ENCODE measurements around the gene SEC63. TPM values are rescaled to one million over a fixed set of nuclear protein-coding genes. Genes with fewer than 3 reads are reported as not detected.

Gene SEC63
- polyA plus RNA-seq, 1 of the 3 experiments (the other 2 are of a cell fraction): 13.2 TPM

- peak; percentile 88 for TF ChIP-seq POLR2AphosphoS5 (IDR thresholded peaks at IDR 0.05; ENCODE audit: low read depth, low read length)
- TF ChIP-seq JUND (IDR thresholded peaks at IDR 0.05): no peak
- no peak for TF ChIP-seq MEF2A (IDR thresholded peaks at IDR 0.05; ENCODE audit: borderline replicate concordance, low read depth)
- peak; percentile 32; the same call in 1 of the 2 replicates for TF ChIP-seq RCOR1 (IDR thresholded peaks at IDR 0.05; ENCODE audit: low read length)
- peak; percentile 38 for TF ChIP-seq NRF1 (IDR thresholded peaks at IDR 0.05; ENCODE audit: low read depth, low read length)
- no peak for TF ChIP-seq RXRA (IDR thresholded peaks at IDR 0.05; ENCODE audit: borderline replicate concordance, low read depth)
- no peak for TF ChIP-seq TCF12 (IDR thresholded peaks at IDR 0.05)
- no peak for TF ChIP-seq IRF3 (IDR thresholded peaks at IDR 0.05; ENCODE audit: low read depth, low read length)
- TF ChIP-seq EZH2phosphoT487 (IDR thresholded peaks at IDR 0.05; ENCODE audit: borderline replicate concordance, low read depth): no peak
- TF ChIP-seq ELF1 (IDR thresholded peaks at IDR 0.05): 0 out of 2 replicates have a peak, but pooled peaks have one; percentile 21
- TF ChIP-seq MXI1 (IDR thresholded peaks at IDR 0.05; ENCODE audit: low read depth, low read length): peak; percentile 53; the same call in 1 of the 2 replicates
- TF ChIP-seq NFIC (IDR thresholded peaks at IDR 0.05; ENCODE audit: borderline replicate concordance): no peak
- TF ChIP-seq RAD21 (IDR thresholded peaks at IDR 0.05; ENCODE audit: low read length): no peak
These were observed at the start of gene SEC63 (continued) for GRCh38 chr6:107957909-107958688.

- Histone ChIP-seq H3K36me3 (replicated peaks in 1 of 2; ENCODE audit: control insufficient read depth in 1 of 2, insufficient read depth in 2 of 2, low read length in 1 of 2) (no peaks in the 10 kb centered on the region), H3K9me2 (no peaks in the 10 kb centered on the region), H3F3A (replicated peaks; ENCODE audit: insufficient read depth) (no peaks in the 10 kb centered on the region), H3K27me3 (ENCODE audit: insufficient read depth) (no peaks in the 10 kb centered on the region), H3K4me1 (ENCODE audit: control insufficient read depth in 1 of 2, insufficient read depth in 2 of 2, low read depth in 1 of 2, low read length in 1 of 2) (no peaks in the 10 kb centered on the region; a peak in 1 of 4 replicates), H2AFZ (ENCODE audit: low read depth) (no peak overlapping the region), H3K4me2 (no peak overlapping the region), H3K79me2 (ENCODE audit: insufficient read depth) (no peaks in the 10 kb centered on the region), H4K20me1 (ENCODE audit: insufficient read depth) (no peaks in the 10 kb centered on the region), H3K27ac (ENCODE audit: low read depth in 2 of 2, low read length in 1 of 2) (no peak overlapping the region), H3K9me3 (no peaks in the 10 kb centered on the region), H3K9ac (no peak overlapping the region), H3K4me3 (ENCODE audit: low read depth in 2 of 2, low read length in 1 of 2) (no peak overlapping the region)
- DNase-seq: no peak
- ChIA-PET POLR2A (no interaction called here), CTCF (interaction anchor here (1.1 to 1.2 kb wide), 2 partner anchors 25 to 26 kb away, joined by 3 read pairs; no protein-coding TSS in a partner anchor)
- 44% methylated on average over 3 of the region's 3 CpGs for WGBS (ENCODE audit: low lambda C conversion rate)
- TF ChIP-seq ZBTB33 (IDR thresholded peaks at IDR 0.05; ENCODE audit: borderline replicate concordance, low read depth): no peak
- TF ChIP-seq FOSL2 (IDR thresholded peaks at IDR 0.05; ENCODE audit: borderline replicate concordance, low read depth): no peak
- no peak for TF ChIP-seq FOXJ3 (CRISPR knock-in tag; IDR thresholded peaks at IDR 0.05)
These were observed 48.0 kb upstream of the SEC63 start for GRCh38 chr6:108005961-108006360.

All from SK-N-SH (cell line).